ENCODE measurements around the gene ACTL7A. TPM values are rescaled to one million over a fixed set of nuclear protein-coding genes. Genes with fewer than 3 reads are reported as not detected.

ACTL7A gene
- total and polyA plus RNA-seq, 2 experiments from 2014 or later: not detected

GRCh38 chr9:108859459-108860114, 2.5 kb upstream of the ACTL7A start:
- Histone ChIP-seq H3K36me3 (ENCODE audit: low read depth) (no peaks in the 10 kb centered on the region), H3K4me2 (ENCODE audit: unreplicated experiment) (no peak overlapping the region), H3K27ac (no peak overlapping the region), H3K27me3 (replicated peaks; ENCODE audit: insufficient read depth) (no peaks in the 10 kb centered on the region), H3K79me2 (ENCODE audit: insufficient read depth) (no peaks in the 10 kb centered on the region), H3K9me3 (ENCODE audit: low read depth) (no peaks in the 10 kb centered on the region), H3K9me2 (ENCODE audit: insufficient read depth) (no peaks in the 10 kb centered on the region), H2AFZ (no peak overlapping the region), H3K4me3 (no peak overlapping the region), H4K20me1 (ENCODE audit: insufficient read depth) (no peaks in the 10 kb centered on the region), H3F3A (ENCODE audit: insufficient read depth) (no peaks in the 10 kb centered on the region), H3K4me1 (ENCODE audit: insufficient read depth) (no peaks in the 10 kb centered on the region), H3K9ac (no peak overlapping the region)
- TF ChIP-seq EZH2phosphoT487 (IDR thresholded peaks at IDR 0.05; ENCODE audit: insufficient read depth, low read depth): no peak
- TF ChIP-seq EZH2 (IDR thresholded peaks at IDR 0.05; ENCODE audit: insufficient read depth, poor library complexity, severe bottlenecking): no peak
- in situ Hi-C loops (cut with MboI): no loop called here
- no peak for DNase-seq
- WGBS, 2 experiments (ENCODE audit: low coverage in 1 of 2, low lambda C conversion rate in 2 of 2, missing lambda C conversion rate in 2 of 2): 57 to 60% methylated on average over 3 of the region's 3 CpGs

- no peak overlapping the region for H3K4me2 ChIP-seq (ENCODE audit: unreplicated experiment)
- no peaks in the 10 kb centered on the region for H3K4me1 ChIP-seq (ENCODE audit: insufficient read depth)
- TF ChIP-seq EZH2 (IDR thresholded peaks at IDR 0.05; ENCODE audit: insufficient read depth, poor library complexity, severe bottlenecking) (no peak), EZH2phosphoT487 (IDR thresholded peaks at IDR 0.05; ENCODE audit: insufficient read depth, low read depth) (no peak)
- no peak overlapping the region for H3K27ac ChIP-seq
- no peaks in the 10 kb centered on the region for H3K9me3 ChIP-seq (ENCODE audit: low read depth)
- WGBS, 2 experiments (ENCODE audit: low coverage in 1 of 2, low lambda C conversion rate in 2 of 2, missing lambda C conversion rate in 2 of 2): 62% methylated on average over 4 of the region's 4 CpGs
- no peaks in the 10 kb centered on the region for H3F3A ChIP-seq (ENCODE audit: insufficient read depth)
- in situ Hi-C loops (cut with MboI): no loop called here
- H3K27me3 ChIP-seq (replicated peaks; ENCODE audit: insufficient read depth): no peaks in the 10 kb centered on the region
- no peak overlapping the region for H3K4me3 ChIP-seq
- H4K20me1 ChIP-seq (ENCODE audit: insufficient read depth): no peaks in the 10 kb centered on the region
- H3K36me3 ChIP-seq (ENCODE audit: low read depth): no peaks in the 10 kb centered on the region
- H2AFZ ChIP-seq: no peak overlapping the region
- no peak for DNase-seq
- H3K9ac ChIP-seq: no peak overlapping the region
- no peaks in the 10 kb centered on the region for H3K9me2 ChIP-seq (ENCODE audit: insufficient read depth)
- no peaks in the 10 kb centered on the region for H3K79me2 ChIP-seq (ENCODE audit: insufficient read depth)
Observed at GRCh38 chr9:108860354-108860753, 1.7 kb upstream of the ACTL7A start.

GRCh38 chr9:108860764-108861163, 1.3 kb upstream of the ACTL7A start:
- in situ Hi-C loops (cut with MboI): no loop called here
- 75 to 90% methylated on average over 2 of the region's 2 CpGs for WGBS, 2 experiments (ENCODE audit: low coverage in 1 of 2, low lambda C conversion rate in 2 of 2, missing lambda C conversion rate in 2 of 2)
- Histone ChIP-seq H3K4me1 (ENCODE audit: insufficient read depth) (no peaks in the 10 kb centered on the region), H4K20me1 (ENCODE audit: insufficient read depth) (no peaks in the 10 kb centered on the region), H3F3A (ENCODE audit: insufficient read depth) (no peaks in the 10 kb centered on the region), H3K36me3 (ENCODE audit: low read depth) (no peaks in the 10 kb centered on the region), H3K9me2 (ENCODE audit: insufficient read depth) (no peaks in the 10 kb centered on the region), H3K27me3 (replicated peaks; ENCODE audit: insufficient read depth) (no peaks in the 10 kb centered on the region), H3K27ac (no peak overlapping the region), H3K9ac (no peak overlapping the region), H3K4me2 (ENCODE audit: unreplicated experiment) (no peak overlapping the region), H2AFZ (no peak overlapping the region), H3K79me2 (ENCODE audit: insufficient read depth) (no peaks in the 10 kb centered on the region), H3K9me3 (ENCODE audit: low read depth) (no peaks in the 10 kb centered on the region), H3K4me3 (no peak overlapping the region)
- DNase-seq: no peak
- TF ChIP-seq EZH2 (IDR thresholded peaks at IDR 0.05; ENCODE audit: insufficient read depth, poor library complexity, severe bottlenecking) (no peak), EZH2phosphoT487 (IDR thresholded peaks at IDR 0.05; ENCODE audit: insufficient read depth, low read depth) (no peak)

- Histone ChIP-seq H3K36me3 (ENCODE audit: low read depth) (no peaks in the 10 kb centered on the region), H3K9ac (no peak overlapping the region), H3K4me2 (ENCODE audit: unreplicated experiment) (no peak overlapping the region), H3K27ac (no peak overlapping the region), H3K9me3 (ENCODE audit: low read depth) (no peaks in the 10 kb centered on the region), H3F3A (ENCODE audit: insufficient read depth) (no peaks in the 10 kb centered on the region), H3K27me3 (replicated peaks; ENCODE audit: insufficient read depth) (no peaks in the 10 kb centered on the region), H3K9me2 (ENCODE audit: insufficient read depth) (no peaks in the 10 kb centered on the region), H3K4me3 (no peak overlapping the region), H4K20me1 (ENCODE audit: insufficient read depth) (no peaks in the 10 kb centered on the region), H3K4me1 (ENCODE audit: insufficient read depth) (no peaks in the 10 kb centered on the region), H3K79me2 (ENCODE audit: insufficient read depth) (no peaks in the 10 kb centered on the region), H2AFZ (no peak overlapping the region)
- in situ Hi-C loops (cut with MboI): no loop called here
- no peak for TF ChIP-seq EZH2 (IDR thresholded peaks at IDR 0.05; ENCODE audit: insufficient read depth, poor library complexity, severe bottlenecking)
- no peak for TF ChIP-seq EZH2phosphoT487 (IDR thresholded peaks at IDR 0.05; ENCODE audit: insufficient read depth, low read depth)
- 80 to 82% methylated on average over 7 of the region's 7 CpGs for WGBS, 2 experiments (ENCODE audit: low coverage in 1 of 2, low lambda C conversion rate in 2 of 2, missing lambda C conversion rate in 2 of 2)
- no peak for DNase-seq
Observed at GRCh38 chr9:108861464-108861863, 602 bp upstream of the ACTL7A start.

All from GM23248 (cell line).